IMR-90 (cell line): Measurements from ENCODE around the gene MAPKAPK5. TPM values are rescaled to one million over a fixed set of nuclear protein-coding genes. Genes with fewer than 3 reads are reported as not detected.

ENCODE experiments used
- ATAC-seq: fragments of 200-7000 bp; cut with Tn5 transposase; 2 replicates; pipeline ENCODE4 v1.9.1; 2020; ENCODE audit warnings: low read depth, mild to moderate bottlenecking, moderate library complexity
- BruUV-seq: library from RNA; stranded (reverse); fragments of 400-500 nt; replicated peaks from 2 replicates; lab custom pipeline; 2021; lab: Mats Ljungman, UMichigan
- CTCF ChIA-PET: fragments of 300-600 bp; formaldehyde crosslinking; extraction: SDS; loops from one replicate; lab custom pipeline; 2021; ENCODE audit warnings: antibody characterized with exemption; lab: Yijun Ruan, JAX
- POLR2A ChIA-PET: fragments of 300-600 bp; sonication (Branson Sonifier 250); formaldehyde crosslinking; loops from one replicate; lab custom pipeline; 2022; ENCODE audit warnings: antibody characterized with exemption; ENCODE audit not compliant: unreplicated experiment; lab: Charles Lee
- DNase-seq: peaks from one replicate; pipeline ENCODE4 v3.0.0; 2013
- H2AFZ ChIP-seq: replicated peaks from 2 replicates; pipeline ENCODE3; 2013; ENCODE audit warnings: low read length, mild to moderate bottlenecking; ENCODE audit not compliant: poor library complexity
- H2AK5ac ChIP-seq: 2 replicates; pipeline ENCODE4 v1.6.1; 2013; ENCODE audit warnings: low read depth, low read length, inconsistent platforms
- H2AK9ac ChIP-seq: replicated peaks from 2 replicates; pipeline ENCODE3; 2013; ENCODE audit warnings: mild to moderate bottlenecking, low read depth, low read length, moderate library complexity; ENCODE audit not compliant: poor library complexity
- H2BK120ac ChIP-seq: 2 replicates; pipeline ENCODE4 v1.6.1; 2013; ENCODE audit warnings: low read depth, low read length, inconsistent platforms
- H2BK15ac ChIP-seq: 3 replicates; pipeline ENCODE4 v1.6.1; 2013; ENCODE audit warnings: low read depth, low read length, inconsistent platforms
- H2BK20ac ChIP-seq: 2 replicates; pipeline ENCODE4 v1.6.1; 2013; ENCODE audit warnings: low read depth, mild to moderate bottlenecking, inconsistent platforms, low read length, moderate library complexity
- H2BK5ac ChIP-seq: 2 replicates; pipeline ENCODE4 v1.6.1; 2013; ENCODE audit warnings: mild to moderate bottlenecking, low read depth, low read length, inconsistent platforms; ENCODE audit not compliant: poor library complexity, severe bottlenecking
- H3K14ac ChIP-seq: replicated peaks from 2 replicates; pipeline ENCODE4 v1.6.1; 2013; ENCODE audit warnings: low read depth, low read length, inconsistent platforms
- H3K18ac ChIP-seq: 2 replicates; pipeline ENCODE4 v1.6.1; 2013; ENCODE audit warnings: low read depth, low read length, control low read depth
- H3K23ac ChIP-seq: 2 replicates; pipeline ENCODE4 v1.6.1; 2013; ENCODE audit warnings: low read depth, low read length, inconsistent platforms
- H3K27ac ChIP-seq: 2 replicates; pipeline ENCODE4 v1.5.1; 2013; ENCODE audit warnings: mild to moderate bottlenecking, control low read depth, low read length; ENCODE audit not compliant: insufficient read depth
- H3K27me3 ChIP-seq: 2 replicates; pipeline ENCODE4 v1.6.1; 2013; ENCODE audit warnings: low read length; ENCODE audit not compliant: control insufficient read depth, insufficient read depth
- H3K36me3 ChIP-seq: 2 replicates; pipeline ENCODE4 v1.6.1; 2013; ENCODE audit warnings: low read length, mixed read lengths; ENCODE audit not compliant: control insufficient read depth, insufficient read depth
- H3K4ac ChIP-seq: 2 replicates; pipeline ENCODE4 v1.6.1; 2013; ENCODE audit warnings: low read depth, low read length, inconsistent platforms
- H3K4me1 ChIP-seq: 2 replicates; pipeline ENCODE4 v1.6.1; 2013; ENCODE audit warnings: low read length, mixed read lengths; ENCODE audit not compliant: control insufficient read depth, insufficient read depth
- H3K4me2 ChIP-seq: 2 replicates; pipeline ENCODE4 v1.6.1; 2013; ENCODE audit warnings: low read depth, mild to moderate bottlenecking, control low read depth, low read length, moderate library complexity
- H3K4me3 ChIP-seq: 2 replicates; pipeline ENCODE4 v1.5.1; 2013; ENCODE audit warnings: low read depth, mild to moderate bottlenecking, control low read depth, low read length, moderate library complexity; ENCODE audit not compliant: insufficient read depth
- H3K56ac ChIP-seq: 2 replicates; pipeline ENCODE4 v1.6.1; 2013; ENCODE audit warnings: low read length, inconsistent platforms; ENCODE audit not compliant: insufficient read depth; ENCODE audit errors: extremely low read depth
- H3K79me1 ChIP-seq, 2 experiments: 2 replicates each; pipeline ENCODE4 v1.6.1; 2013; ENCODE audit warnings: low read length in 2 of 2, inconsistent platforms in 1 of 2, low read depth in 1 of 2
- H3K9ac ChIP-seq: 2 replicates; pipeline ENCODE4 v1.6.1; 2013; ENCODE audit warnings: low read depth, low read length, control low read depth
- H3K9me1 ChIP-seq: 2 replicates; pipeline ENCODE4 v1.6.1; 2013; ENCODE audit warnings: low read length, inconsistent platforms; ENCODE audit not compliant: insufficient read depth
- H3K9me3 ChIP-seq: 2 replicates; pipeline ENCODE4 v1.6.1; 2013; ENCODE audit warnings: low read length; ENCODE audit not compliant: control insufficient read depth, insufficient read depth
- H4K20me1 ChIP-seq: 2 replicates; pipeline ENCODE4 v1.6.1; 2013; ENCODE audit warnings: low read length, inconsistent platforms; ENCODE audit not compliant: insufficient read depth
- H4K5ac ChIP-seq: 2 replicates; pipeline ENCODE4 v1.6.1; 2013; ENCODE audit warnings: mild to moderate bottlenecking, low read depth, low read length, control low read depth
- H4K8ac ChIP-seq, 2 experiments: 2 replicates each; pipeline ENCODE4 v1.6.1; 2013; ENCODE audit warnings: low read depth in 2 of 2, low read length in 2 of 2, control low read depth in 1 of 2, inconsistent platforms in 1 of 2
- H4K91ac ChIP-seq: 2 replicates; pipeline ENCODE4 v1.6.1; 2013; ENCODE audit warnings: low read depth, low read length, inconsistent platforms; ENCODE audit not compliant: insufficient read depth
- BHLHE40 ChIP-seq: fragments of 150-350 bp; IDR thresholded peaks from 2 replicates; pipeline ENCODE4 v1.6.1; 2016; ENCODE audit warnings: mild to moderate bottlenecking, low read depth, low read length
- FOS ChIP-seq: fragments of 150-350 bp; IDR thresholded peaks from 2 replicates; pipeline ENCODE4 v1.6.1; 2016; ENCODE audit warnings: low read depth, low read length
- MAZ ChIP-seq: IDR thresholded peaks from 2 replicates; pipeline ENCODE4 v1.6.1; 2012; ENCODE audit warnings: low read depth, mild to moderate bottlenecking, low read length, improper control_type of control experiment, moderate library complexity, borderline replicate concordance
- MXI1 ChIP-seq: IDR thresholded peaks from 2 replicates; pipeline ENCODE4 v1.6.1; 2012; ENCODE audit warnings: low read depth, mild to moderate bottlenecking, low read length, moderate library complexity, borderline replicate concordance
- POLR2A ChIP-seq: IDR thresholded peaks from 2 replicates; pipeline ENCODE4 v1.6.1; 2012; ENCODE audit warnings: mild to moderate bottlenecking, low read depth, low read length
- SMC3 ChIP-seq: fragments of 150-350 bp; IDR thresholded peaks from 2 replicates; pipeline ENCODE4 v1.6.1; 2016; ENCODE audit warnings: low read depth, mild to moderate bottlenecking, antibody characterized with exemption, low read length, moderate library complexity
- WGBS, 2 experiments: methylation state at CpG; one replicate each; pipeline versions ENCODE4 v1.1.5 to v1.1.7; 2013; ENCODE audit warnings: missing lambda C conversion rate in 2 of 2; ENCODE audit not compliant: insufficient read length in 1 of 2; ENCODE audit errors: extremely low coverage in 2 of 2; 5-methylcytosine and 5-hydroxymethylcytosine counted together
- dilution Hi-C: fragments of 300-500 bp; cut with HindIII; formaldehyde crosslinking; loops from one replicate; pipeline ENCODE4 v1.14.3; 2018; ENCODE audit warnings: low sequenced_read_pairs; ENCODE audit not compliant: unreplicated experiment
- in situ Hi-C: fragments of 300-500 bp; cut with MboI; formaldehyde crosslinking; loops from 3 replicates; pipeline ENCODE4 v1.14.3; 2019; ENCODE audit warnings: low sequenced_read_pairs, inconsistent platforms, mixed read lengths
- intact Hi-C: fragments of 100-400 bp; cut with micrococcal nuclease; formaldehyde crosslinking; loops from 2 replicates; pipeline ENCODE4 v1.10.0; 2022
- polyA plus RNA-seq, 3 experiments: library from polyadenylated mRNA; depleted of rRNA; stranded (reverse); fragments of >200 nt; gene quantifications; 2 replicates each; pipeline ENCODE4 v1.2.3, GENCODE V29; 2012; ENCODE audit warnings: low replicate concordance in 1 of 3
- total RNA-seq: library from RNA; depleted of rRNA; stranded (reverse); fragments of >200 nt; gene quantifications from 2 replicates; pipeline ENCODE4 v1.2.3, GENCODE V29; 2012
- TF ChIP-seq, protein P1 (sequence below): conservative IDR thresholded peaks from 2 replicates; pipeline ENCODE4 v1.5.1; 2012; ENCODE audit warnings: mild to moderate bottlenecking, low read depth, low read length, improper control_type of control experiment

Gene MAPKAPK5
- total and polyA plus RNA-seq, 2 of the 4 experiments (the other 2 are of a cell fraction): 35.0 to 44.6 TPM

DNA sequence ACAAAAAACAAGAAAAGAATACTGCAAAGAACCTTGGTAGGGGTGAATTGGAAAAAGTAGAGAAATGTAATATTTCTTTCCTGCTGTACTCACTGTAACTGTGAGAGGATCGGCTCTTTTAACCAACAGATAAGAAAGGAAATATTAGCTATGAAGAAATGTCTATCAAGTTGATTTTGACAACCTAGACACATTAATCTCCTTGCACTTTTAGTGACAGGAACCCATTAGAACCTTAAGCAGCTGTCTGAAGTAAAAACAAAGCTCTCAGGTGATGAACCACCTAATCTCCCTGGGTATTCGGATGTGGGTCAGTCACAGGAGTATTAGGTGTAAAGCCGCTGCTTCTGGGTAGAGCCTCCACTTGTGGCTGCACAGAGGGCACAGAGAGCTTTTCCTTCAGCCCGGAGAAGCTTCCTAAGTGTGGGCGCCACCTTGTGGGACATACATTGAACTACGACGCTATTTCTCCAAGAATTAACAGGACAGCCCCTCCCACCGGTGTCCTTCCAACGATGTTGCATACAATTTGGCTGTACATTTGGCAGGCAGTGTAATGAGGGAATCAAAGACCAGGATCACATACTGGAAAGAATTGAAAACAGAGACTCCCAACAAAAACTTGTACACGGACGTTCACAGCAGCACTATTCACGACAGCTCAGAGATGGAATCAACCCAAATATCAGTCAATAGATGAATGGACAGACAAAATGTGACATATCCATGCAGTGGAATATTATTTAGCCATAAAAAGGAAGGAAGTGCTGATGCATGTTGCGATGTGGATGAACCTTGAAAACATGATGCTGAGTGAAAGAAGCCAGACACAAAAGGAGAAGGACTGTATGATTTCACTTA lies 28.9 kb upstream of the MAPKAPK5 start (continued):
- TF ChIP-seq BHLHE40 (no peak), FOS (no peak)

GRCh38 chr12:111816065-111816615 lies 25.9 kb upstream of the MAPKAPK5 start:
- H3K27me3 ChIP-seq: peaks cover 6% of the 10 kb centered on the region; the same call in 1 of the 2 replicates
- no peak overlapping the region for H4K91ac ChIP-seq
- no peak for TF ChIP-seq POLR2A
- TF ChIP-seq MAZ: no peak
- no peak for TF ChIP-seq SMC3
- TF ChIP-seq, protein P1, sequence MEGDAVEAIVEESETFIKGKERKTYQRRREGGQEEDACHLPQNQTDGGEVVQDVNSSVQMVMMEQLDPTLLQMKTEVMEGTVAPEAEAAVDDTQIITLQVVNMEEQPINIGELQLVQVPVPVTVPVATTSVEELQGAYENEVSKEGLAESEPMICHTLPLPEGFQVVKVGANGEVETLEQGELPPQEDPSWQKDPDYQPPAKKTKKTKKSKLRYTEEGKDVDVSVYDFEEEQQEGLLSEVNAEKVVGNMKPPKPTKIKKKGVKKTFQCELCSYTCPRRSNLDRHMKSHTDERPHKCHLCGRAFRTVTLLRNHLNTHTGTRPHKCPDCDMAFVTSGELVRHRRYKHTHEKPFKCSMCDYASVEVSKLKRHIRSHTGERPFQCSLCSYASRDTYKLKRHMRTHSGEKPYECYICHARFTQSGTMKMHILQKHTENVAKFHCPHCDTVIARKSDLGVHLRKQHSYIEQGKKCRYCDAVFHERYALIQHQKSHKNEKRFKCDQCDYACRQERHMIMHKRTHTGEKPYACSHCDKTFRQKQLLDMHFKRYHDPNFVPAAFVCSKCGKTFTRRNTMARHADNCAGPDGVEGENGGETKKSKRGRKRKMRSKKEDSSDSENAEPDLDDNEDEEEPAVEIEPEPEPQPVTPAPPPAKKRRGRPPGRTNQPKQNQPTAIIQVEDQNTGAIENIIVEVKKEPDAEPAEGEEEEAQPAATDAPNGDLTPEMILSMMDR: no peak
- no peak for TF ChIP-seq MXI1
- H3K27ac ChIP-seq: no peak overlapping the region
- H4K8ac ChIP-seq: no peak overlapping the region
- H4K20me1 ChIP-seq: no peaks in the 10 kb centered on the region
- no peaks in the 10 kb centered on the region for H3K9me3 ChIP-seq
- H4K5ac ChIP-seq: no peak overlapping the region
- H3K4ac ChIP-seq: no peak overlapping the region
- no peak overlapping the region for H3K4me2 ChIP-seq
- no peak overlapping the region for H3K56ac ChIP-seq
- H2BK15ac ChIP-seq: no peak overlapping the region
- H3K9ac ChIP-seq: no peak overlapping the region
- H3K36me3 ChIP-seq: no peaks in the 10 kb centered on the region; the same call in 1 of the 2 replicates
- H2BK5ac ChIP-seq: no peak overlapping the region
- DNase-seq (no peak), ATAC-seq (no peak)
- no peak overlapping the region for H3K14ac ChIP-seq
- no peaks in the 10 kb centered on the region for H3K79me1 ChIP-seq
- H2AK9ac ChIP-seq: no peak overlapping the region
- no peaks in the 10 kb centered on the region for H3K9me1 ChIP-seq
- no peak overlapping the region for H2AK5ac ChIP-seq
- in situ Hi-C loops: no loop called here
- no peak overlapping the region for H2BK20ac ChIP-seq
- ChIA-PET POLR2A (no interaction called here), CTCF (no interaction called here)
- no peak overlapping the region for H3K18ac ChIP-seq
- intact Hi-C loops: no loop called here
- H3K4me1 ChIP-seq: no peaks in the 10 kb centered on the region
- H3K4me3 ChIP-seq: no peak overlapping the region
- dilution Hi-C loops: no loop called here
- H2BK120ac ChIP-seq: no peak overlapping the region
- BruUV-seq: no TSS peak
- no peak overlapping the region for H2AFZ ChIP-seq
- H3K23ac ChIP-seq: no peak overlapping the region
- 56% methylated on average over 1 of the region's 6 CpGs; no CpG with 5 or more reads in 1 of the 2 experiments for WGBS, 2 experiments
